ENCODE data around the gene CADPS.
A peak's percentile ranks its signal among the peaks of the same experiment; 100 is the strongest.

CADPS gene

DNA sequence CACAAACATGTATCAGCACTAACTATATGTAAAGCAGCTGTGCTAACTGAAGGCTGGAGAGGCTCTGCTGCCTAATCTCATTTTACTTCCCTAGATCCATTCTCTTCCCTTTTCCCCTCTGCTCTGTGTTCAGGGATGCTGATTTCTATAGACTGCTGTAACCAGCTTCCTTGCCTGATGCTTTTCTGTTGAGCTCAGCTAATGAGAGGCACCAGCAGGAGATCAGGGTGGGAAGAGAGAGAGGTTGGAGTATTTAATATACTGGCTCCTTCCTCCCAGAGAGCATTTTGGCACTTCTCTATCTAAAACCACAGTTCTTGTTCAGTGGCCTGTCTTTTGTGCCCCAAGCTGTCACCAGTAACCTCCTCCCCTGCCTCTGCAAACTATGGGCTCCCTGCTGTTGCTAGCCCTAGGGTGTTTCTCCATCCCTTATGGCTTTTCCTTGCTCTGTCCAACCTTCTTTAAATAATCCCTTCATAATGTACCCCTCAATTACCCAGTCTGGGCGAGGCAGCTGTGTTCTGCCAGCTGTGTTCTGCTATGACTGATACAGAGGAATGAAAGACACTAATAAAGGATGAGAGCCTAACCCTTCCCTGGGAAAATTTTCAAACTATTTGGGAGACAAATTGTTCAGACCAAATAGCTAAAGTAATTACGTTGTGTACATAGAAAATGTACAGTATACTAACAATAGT lies 69.5 kb downstream of the CADPS start:
- peak; percentile 32 for DNase-seq

DNA sequence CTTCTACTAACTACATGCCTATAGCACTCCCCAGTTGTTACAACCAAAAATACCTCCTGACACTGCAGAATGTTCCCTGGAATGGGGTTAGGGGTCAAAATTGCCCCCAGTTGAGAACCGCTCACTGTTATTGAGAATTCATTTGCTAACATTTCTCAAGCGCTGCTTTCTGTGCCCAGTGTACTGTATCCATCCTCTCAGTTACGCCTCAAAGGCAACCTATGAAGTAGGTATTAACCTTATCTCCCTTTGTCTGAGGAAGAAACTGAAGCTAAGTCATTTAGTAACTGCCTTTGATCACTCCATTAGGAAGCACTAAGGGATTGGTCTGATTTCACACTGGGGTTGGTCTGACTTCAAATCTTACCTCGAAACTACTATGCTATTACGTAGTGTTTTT lies 70.1 kb downstream of the CADPS start:
- DNase-seq: no peak

DNA sequence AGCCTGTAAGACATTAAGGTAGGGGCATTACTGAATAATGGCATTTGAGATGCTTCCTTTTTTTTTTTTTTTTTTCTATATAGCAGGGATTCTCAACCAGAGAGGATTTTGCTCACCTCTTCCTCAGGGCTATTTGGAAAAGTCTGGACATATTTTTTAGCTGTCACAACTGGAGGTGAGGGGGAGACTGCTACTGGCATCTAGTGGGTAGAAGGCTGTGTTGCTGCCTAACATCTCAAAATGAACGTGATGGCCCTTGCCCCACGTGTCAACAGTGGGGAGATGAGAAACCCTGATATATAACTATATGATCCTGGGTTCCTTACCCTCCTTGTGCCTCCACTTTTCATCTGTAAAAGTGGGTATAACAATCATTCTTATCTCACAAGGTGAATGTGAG lies 71.9 kb downstream of the CADPS start:
- no peak for DNase-seq

DNA sequence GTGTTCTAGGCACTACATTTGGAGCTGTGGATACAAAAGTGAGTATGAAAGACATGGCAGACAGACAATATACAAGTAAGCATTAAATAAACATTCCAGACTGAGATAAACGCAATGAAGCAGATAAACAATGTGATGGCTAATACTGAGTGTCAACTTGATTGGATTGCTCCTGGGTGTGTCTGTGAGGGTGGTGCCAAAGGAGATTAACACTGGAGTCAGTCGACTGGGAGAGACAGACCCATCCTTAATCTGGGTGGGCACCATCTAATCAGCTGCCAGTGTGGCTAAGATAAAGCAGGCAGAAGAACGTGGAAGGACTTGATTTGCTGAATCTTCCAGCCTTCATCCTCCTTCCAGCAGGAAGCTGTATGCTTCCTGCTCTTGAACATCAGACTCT lies 77.2 kb downstream of the CADPS start:
- no peak for DNase-seq

DNA sequence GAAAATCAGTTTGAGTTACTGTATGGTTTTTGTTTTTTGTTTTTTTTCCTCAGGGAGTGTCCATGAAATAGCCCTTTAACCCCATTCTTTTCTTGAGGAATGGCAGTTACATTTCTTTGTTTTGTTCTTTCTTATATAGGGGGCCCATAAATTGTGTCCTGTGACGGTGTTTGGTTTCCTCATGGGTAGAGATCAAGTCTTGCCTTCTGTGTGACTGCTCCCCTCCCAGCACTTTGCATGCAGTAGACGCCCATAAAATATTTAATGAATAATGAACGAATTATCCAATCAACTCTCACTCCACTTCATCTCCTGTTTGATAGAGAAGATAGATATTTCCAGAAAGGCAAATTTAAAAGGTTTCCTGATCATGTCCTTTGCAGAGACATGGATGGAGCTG lies 78.1 kb downstream of the CADPS start:
- no peak for DNase-seq

DNA sequence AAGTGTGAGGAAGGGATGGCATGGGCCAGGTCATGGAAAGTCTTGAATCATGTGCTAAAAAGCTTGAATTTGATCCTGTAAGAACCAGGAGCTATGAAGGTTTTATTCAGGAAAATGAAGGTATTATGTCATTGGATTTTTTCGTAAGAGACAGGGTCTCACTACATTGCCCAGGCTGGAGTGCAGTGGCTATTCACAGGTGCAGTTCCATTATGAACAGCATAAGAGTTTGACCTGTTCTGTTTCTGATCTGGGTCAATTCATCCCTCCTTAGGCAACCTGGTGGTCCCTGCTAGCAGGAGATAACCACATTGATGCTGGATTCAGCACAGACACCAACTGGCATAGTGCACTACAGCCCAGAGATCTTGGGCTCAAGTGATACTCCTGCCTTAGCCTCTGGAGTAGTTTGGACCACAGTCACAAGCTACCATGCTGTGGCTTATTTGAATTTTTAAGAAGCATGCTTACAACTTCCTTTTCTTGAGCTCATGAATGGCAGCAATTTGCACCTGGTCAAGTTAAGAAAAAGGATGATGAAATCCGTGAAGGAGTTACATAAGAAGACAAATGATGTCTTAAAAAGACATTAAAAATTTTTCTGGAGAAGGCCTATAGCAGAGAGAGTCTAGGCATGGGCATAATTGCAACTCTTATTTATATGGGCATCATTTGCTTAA lies 79.1 kb downstream of the CADPS start:
- no peak for DNase-seq

DNA sequence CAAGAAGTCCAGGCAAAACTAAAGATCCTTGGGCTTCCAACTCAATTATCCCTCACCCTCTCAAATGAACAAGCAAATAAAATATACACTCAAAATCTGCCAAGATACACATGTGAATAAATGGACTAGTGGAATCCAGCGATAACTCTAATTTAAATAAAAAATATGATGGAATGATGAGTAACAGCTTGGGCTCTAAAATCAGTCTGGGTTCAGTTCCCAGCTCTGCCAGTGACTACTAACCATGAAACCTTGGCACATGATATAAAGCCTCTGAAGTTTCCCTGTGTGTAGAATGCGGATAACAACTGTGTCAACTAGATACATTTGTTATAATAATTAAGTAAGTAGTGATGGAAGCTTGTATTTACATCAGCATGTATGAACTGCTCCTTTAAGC lies 81.3 kb downstream of the CADPS start:
- DNase-seq: no peak

DNA sequence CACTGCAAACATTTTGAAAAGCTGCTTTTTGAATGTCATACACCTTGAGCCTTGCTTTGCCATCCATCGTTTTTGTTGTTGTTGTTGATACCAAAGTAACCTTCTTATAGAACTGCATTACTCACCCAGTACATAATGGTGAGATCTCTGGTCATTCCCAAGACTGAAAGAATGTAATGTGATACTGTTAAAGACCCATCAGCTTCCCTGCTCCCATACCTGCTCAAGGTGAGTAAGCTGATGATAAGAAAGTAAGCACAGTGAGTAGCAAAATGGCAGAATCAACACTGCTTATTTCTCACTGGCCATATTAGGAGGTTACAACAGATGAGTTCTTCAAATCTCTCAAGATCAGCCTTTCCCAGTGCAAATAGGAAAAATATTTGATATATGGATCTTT lies 89.8 kb downstream of the CADPS start:
- no peak for DNase-seq

DNA sequence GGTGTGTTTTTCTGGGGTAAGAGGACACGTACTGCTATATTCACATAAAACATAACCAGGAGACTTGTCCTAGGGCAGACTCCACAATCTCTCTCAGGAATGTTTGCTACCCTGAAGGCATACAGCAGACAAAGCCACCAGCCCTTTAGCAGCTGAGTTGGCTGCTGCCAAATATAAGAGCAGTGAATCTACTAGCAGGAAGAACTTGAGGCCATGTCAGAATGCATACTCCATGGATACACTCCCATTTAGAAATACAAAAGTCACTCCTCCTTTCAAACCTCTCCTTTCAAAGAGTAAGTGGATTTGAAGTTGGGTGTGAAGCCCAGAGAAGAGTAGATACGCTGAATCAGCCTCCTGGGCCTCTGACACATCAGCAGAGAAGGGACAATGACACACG lies 94.1 kb downstream of the CADPS start:
- no peak for DNase-seq

DNA sequence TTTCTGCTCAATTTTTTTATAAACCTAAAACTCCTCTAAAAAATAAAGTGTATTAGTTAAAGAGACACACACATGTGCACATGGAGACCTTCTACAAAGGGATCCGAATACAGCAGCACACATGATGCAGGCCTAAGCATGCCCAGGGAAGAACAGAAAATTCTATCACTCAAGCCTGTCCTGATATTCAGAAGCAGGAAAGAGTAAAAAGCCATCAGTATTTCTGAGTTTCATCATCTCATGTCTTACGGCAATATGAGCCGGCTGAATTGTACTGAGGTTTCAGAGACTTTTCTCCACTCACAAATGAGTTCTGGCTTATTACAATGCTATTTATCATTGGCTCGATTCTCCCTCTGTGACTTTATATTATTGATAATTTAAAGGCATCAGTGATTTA lies 97.5 kb downstream of the CADPS start:
- no peak for DNase-seq

DNA sequence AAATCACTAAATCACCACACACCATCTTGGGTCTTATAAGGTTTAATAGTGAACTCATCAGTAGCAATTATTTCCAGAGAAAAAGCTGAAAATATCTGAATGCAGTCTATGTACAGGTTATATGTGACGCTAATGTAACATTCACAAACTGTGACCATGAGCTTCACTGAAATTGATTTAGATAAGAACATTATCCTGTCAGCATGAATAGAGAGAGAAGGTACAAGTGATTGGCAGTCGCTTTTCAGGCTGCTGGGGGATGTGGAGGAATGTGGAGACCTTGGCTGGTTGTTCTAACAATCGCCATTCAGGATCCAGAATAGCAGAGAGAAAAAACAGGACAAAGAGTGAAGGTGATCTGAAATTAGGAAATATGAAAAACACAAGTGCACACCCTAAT lies 98.1 kb downstream of the CADPS start:
- DNase-seq: no peak

DNA sequence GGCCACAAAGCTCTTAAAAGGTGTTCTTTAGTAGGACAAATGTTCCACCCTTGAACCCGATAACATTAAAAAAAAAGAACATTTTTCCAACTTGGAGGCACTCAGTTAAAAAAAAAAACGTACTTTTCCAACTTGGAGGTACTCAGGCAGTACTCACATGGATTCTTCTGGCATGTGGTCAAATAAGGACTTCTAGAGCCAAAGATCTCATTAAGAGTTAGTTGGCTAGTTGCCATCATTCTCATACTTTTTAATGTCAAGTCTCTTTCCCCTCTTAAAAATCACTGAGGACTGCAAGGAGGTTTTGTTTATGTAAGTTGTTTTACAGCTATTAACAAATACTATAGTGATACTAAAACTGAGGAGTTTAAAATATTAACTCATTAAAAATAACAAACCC lies 101.0 kb downstream of the CADPS start:
- DNase-seq: no peak

DNA sequence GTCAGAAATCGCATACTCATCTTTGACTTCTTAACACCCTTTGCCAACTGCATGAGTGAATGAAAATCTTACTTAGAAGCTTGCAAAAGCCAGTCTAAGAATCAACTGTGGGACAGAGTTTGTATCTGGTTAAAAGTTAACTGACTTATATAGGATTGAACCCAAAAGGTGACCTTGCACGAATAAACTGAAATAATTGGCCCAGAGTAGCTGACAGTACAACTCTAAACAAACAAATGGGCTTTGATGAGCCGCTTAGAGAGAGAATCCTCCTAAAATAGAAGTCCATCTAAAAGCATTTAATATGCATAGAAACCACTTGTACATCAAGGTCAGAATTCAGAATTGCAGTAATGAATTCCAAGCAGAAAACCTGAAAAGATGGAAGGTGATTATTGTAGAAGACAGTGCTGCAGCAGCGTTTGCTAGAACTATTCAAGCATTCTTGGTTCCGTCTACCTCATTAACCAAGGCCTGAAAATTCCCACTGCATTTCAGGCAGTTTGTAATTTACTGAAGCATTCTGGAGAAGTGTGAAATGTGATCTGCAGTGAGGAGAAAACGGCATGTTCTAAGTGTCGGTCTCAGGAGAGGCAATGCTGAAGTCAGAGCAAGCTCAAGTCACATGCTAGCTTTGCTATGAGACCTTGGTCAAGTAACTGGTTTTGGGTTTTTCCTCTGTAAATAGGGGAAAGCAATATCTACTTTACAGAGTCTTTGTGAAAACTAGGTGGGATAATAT lies 103.7 kb downstream of the CADPS start:
- no peak for DNase-seq

DNA sequence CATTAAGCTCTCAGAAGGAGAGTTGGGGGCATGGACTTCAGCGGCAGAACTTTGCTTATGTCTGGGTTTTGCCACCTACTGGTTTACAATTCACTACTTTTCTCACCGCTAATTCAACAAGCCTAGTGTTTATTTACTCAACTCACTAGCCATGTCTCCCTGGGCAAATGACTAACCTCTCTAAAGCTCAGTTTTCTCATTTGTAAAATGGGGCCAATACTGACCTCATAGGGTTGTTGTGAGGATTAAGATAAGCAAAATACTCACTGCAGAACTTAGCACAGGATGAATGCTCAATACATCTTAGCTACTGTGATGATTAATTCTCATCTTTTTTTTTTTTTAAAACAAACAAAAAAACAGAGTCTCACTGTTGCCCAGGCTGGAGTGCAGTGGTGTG lies 106.3 kb downstream of the CADPS start:
- no peak for DNase-seq

DNA sequence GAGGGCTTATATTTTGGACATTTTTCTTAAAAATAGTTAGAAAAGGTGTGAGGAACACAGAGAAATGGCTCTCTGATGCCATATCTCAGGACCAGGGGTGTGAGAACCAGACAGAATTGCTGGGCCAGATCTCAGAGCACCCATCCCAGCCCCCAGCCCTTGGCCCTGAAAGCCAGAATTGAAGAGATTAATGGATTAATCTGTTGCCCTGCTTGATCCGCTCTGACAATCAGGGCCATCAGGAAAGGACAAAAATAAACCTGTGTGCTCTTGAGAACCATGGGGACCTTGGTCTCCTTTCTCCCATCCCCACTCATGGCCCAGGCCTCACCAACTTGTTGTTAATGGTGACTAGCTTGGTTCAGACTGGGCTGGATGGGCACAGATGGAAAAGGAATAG lies 113.5 kb downstream of the CADPS start:
- DNase-seq: no peak

DNA sequence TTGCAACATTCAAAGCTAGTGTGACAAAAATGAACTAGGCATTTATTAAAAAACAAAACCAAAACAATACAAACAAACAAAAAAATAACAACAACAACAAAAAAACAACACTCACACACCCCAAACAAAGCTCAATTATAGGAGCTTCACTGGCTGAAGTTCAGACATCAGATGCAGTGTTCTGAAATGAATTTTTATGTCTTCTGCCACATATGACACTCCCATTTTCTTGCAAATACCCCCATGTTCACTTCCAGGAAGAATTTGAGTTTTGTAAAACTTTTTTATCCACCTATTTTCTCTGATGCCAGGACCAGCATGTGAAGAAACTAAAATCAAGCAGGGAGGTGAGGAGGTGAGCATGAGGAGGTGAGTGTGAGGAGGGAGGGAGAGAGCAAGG lies 113.9 kb downstream of the CADPS start:
- no peak for DNase-seq

DNA sequence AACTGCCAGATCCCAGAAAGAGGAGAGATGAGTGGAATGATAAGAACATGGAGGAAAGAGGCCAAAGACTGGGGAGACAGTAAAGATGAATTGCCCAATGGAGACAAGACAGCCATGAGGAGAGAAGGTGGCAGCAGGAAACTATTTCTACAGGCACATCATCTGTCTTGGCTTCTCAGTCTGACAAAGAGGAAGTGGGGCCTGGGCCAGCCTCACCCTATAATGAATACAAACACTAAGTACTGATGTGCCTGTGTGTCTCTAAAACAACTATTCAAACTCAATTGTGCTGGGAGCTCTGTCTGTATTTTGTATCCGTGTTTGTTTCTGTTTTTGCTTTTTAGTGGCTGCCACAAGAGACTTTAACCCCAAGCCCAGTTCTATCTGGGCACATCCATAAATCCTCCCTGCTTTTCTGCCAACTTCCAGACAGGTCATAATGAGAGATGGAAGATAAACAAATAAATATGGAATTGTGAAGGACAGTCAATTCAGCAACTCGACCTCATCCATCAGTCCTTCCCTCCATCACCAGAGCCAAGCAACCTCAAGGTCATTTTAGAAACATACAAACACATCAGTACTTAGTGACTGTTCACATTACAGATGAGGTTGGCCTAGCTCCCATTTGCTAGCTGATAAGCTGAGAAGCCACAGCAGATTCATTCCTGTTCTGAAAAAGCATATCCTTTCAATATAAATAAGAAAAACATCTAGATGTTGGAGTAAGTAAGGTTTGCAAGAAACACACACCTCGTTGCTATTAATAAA lies 116.7 kb downstream of the CADPS start:
- no peak for DNase-seq

DNA sequence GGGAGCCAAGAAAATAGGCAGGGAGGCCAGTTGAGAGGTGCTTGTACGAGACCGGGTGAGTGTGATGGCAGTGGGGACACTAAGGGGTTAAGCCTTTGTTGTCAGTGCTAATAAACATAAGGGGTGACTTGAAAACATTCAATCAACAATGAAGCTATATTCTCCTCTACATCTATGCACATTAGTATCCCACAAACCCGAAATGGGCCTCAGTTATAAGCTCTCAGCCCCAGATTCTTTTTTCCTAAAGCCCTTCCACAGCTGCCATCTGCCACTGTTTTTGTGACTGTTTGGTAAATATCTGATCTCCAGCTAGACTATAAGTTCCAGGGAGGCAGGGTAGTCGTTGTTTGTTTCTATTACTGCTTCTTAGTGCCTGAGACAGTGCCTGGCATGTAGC lies 118.2 kb downstream of the CADPS start:
- DNase-seq: no peak

DNA sequence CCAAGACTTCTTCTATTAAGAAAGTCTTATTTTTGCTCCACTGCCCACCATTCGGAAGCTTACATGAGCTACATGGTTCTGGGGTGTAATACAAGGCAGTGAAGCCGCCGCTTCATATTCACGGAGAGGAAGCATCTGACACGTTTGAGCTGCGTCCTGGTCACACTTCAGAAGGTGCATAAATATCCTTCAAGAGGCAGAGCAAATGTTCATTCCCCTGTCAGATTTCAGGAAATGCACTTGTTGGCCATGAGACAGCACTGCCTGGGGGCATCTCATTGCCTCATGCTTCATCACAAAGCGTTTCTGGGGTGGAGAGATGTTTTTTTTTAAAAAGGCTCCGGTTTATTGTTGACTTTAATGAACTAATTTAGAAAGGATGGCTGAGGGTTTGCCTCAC lies 119.9 kb downstream of the CADPS start:
- no peak for DNase-seq

DNA sequence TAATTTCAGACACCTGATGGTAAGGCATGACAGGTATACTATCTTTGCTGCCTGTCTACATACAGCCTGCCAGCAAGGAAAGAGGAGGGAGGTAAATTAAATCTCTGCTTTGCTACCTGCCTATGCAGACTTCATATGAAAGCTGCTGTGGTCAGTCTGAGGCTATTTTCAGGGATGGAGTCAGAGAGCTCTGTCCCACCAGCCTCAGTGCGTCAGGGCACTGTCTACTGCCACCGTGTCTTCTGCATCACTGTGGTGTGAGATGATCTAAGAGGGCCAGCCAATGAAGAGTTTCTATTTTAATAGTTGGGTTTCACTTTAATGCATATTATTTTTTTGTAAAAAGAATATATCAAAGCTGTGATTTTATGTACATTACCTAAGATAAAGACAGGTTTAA lies 125.6 kb downstream of the CADPS start:
- DNase-seq: no peak

DNA sequence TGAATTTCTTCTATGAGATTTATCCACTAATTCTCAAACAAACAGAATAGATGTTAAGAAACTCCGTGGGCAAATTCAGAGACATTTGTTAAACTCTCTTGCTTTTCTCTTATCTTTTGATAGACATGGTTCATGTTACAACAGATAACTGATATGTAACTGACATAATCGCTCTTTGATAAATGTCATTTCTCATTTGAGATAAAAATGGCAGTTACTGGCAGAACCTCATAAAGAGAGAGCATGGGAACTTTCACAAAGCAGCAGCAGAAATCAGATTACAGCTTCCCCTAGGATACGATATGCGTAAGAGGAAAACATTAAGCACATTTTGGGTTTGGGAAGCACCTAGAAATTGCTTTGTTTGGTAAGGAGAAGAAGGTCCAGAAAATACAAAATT lies 126.1 kb downstream of the CADPS start:
- no peak for DNase-seq

DNA sequence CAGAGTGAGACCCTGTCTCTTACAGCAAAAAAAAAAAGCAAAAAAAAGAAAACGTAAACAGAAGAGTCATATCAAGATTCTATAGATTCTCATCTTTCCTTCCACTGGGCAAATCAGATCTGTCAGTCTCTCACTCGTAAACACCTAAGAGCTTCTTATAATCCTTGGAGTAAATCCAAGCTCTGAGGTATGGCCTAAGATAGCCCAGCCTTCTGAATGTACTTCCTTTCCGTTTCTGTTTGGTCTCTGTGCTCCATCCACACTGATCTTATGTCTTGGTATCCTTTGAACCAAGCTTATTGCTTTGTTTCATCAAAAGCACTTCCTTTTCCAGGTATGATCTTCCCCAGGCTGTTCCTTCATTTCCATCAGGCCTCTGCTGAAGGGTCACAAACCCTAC lies 137.8 kb downstream of the CADPS start:
- no peak for DNase-seq

DNA sequence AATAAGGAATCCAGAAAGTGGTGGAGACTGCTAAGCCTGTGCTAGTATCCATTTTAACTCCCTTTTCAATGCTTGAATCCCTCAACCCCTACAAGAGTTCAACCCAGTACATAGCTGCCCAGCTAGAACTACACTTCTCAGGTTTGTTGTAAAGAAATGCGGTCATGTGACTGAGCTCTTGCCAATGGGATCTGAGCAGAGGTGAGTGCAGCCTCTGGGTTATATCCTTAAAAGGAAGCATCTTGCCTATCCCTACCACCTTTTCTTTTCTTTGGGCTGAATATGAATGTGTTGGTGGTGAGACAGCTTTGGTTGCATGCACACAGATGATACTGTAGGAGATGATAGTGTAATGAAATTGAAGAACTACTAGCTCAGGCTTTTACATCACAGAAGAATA lies 139.7 kb downstream of the CADPS start:
- DNase-seq: no peak

Data from NCI-H1417 treated with DMSO at 0.1 percent for 48 hours (cell line).